ENCODE data around the gene ZNF611.
"Not testable (repeated sequence)": the region's sequence is repeated elsewhere in the genome, so short reads cannot be mapped to it uniquely, and the experiment has no call there.

The ZNF611 gene

GRCh38 chr19:52734893-52735661, at the start of gene ZNF611:
TSS of gene ZNF611 (minus strand) at chr19:52735044. CDS start at chr19:52715894, 19,150 bp downstream.
- H3K27me3 Mint-ChIP-seq, result no peaks in the 10 kb centered on the region
- peaks cover 8% of the 10 kb centered on the region for H3K36me3 Mint-ChIP-seq (ENCODE audit: insufficient read depth)
- ATAC-seq (replicated peaks; ENCODE audit: extremely low read depth, poor library complexity, severe bottlenecking), result peak; percentile 98
- peak; percentile 99 for DNase-seq (ENCODE audit: low spot score in 2 of 2)
- peaks cover 13% of the 10 kb centered on the region for H3K4me1 Mint-ChIP-seq
- no peaks in the 10 kb centered on the region for H3K9me3 Mint-ChIP-seq
- peak within 1 kb of the TSS; percentile 77 for H3K4me3 Mint-ChIP-seq
- peak within 1 kb of the TSS; percentile 71 for H3K27ac Mint-ChIP-seq (ENCODE audit: low read depth)

DNA sequence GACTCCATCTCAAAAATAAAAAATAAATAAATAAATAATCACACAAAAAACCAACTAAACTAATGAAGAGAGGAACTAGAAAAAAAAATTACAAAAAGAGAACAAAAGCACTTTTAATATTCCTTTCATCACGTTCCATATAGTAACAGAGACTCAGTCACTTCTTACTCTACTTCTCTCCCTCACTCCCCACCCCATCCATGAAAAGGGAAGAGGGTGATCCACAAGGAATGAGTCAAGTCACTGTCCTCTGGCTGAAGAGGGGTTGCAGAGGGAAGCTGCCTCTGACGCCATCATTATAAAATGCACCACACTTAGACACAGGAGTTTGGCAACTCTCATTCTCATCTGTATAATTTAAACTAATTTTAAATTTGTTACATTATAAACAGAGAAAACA, 48.0 kb upstream of the ZNF611 start:
- H3K27me3 Mint-ChIP-seq; H3K4me3 Mint-ChIP-seq; H3K9me3 Mint-ChIP-seq; H3K27ac Mint-ChIP-seq (ENCODE audit: low read depth); ATAC-seq (replicated peaks; ENCODE audit: extremely low read depth, poor library complexity, severe bottlenecking); DNase-seq (ENCODE audit: low spot score in 2 of 2): not testable (repeated sequence)
- peaks cover 30% of the 10 kb centered on the region for H3K36me3 Mint-ChIP-seq (ENCODE audit: insufficient read depth)
- peaks cover 67% of the 10 kb centered on the region for H3K4me1 Mint-ChIP-seq

- H3K36me3 Mint-ChIP-seq (ENCODE audit: insufficient read depth), result peaks cover 36% of the 10 kb centered on the region
- H3K9me3 Mint-ChIP-seq, result no peaks in the 10 kb centered on the region
- no peaks in the 10 kb centered on the region for H3K27me3 Mint-ChIP-seq
- peaks cover 41% of the 10 kb centered on the region for H3K4me1 Mint-ChIP-seq
- ATAC-seq (replicated peaks; ENCODE audit: extremely low read depth, poor library complexity, severe bottlenecking) (peak; percentile 73), DNase-seq (ENCODE audit: low spot score in 2 of 2) (no peak)
- H3K4me3 Mint-ChIP-seq, result peak overlapping the region; percentile 74
- peak overlapping the region; percentile 86 for H3K27ac Mint-ChIP-seq (ENCODE audit: low read depth)
Measured at GRCh38 chr19:52778811-52779210, 44.0 kb upstream of the ZNF611 start.

DNA sequence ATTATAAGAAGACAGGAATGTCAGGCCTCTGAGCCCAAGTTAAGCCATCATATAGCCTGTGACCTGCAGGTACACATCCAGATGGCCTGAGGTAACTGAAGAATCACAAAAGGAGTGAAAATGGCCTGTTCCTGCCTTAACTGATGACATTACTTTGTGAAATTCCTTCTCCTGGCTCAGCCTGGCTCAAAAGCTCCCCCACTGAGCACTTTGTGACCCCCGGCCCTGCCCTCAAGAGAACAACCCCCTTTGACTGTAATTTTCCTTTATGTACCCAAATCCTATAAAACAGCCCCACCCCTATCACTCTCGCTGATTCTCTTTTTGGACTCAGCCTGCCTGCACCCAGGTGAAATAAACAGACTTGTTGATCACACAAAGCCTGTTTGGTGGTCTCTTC, 21.6 kb upstream of the ZNF611 start:
- H3K36me3 Mint-ChIP-seq (ENCODE audit: insufficient read depth); H3K9me3 Mint-ChIP-seq; H3K4me1 Mint-ChIP-seq; H3K4me3 Mint-ChIP-seq; DNase-seq (ENCODE audit: low spot score in 2 of 2); H3K27ac Mint-ChIP-seq (ENCODE audit: low read depth); H3K27me3 Mint-ChIP-seq; ATAC-seq (replicated peaks; ENCODE audit: extremely low read depth, poor library complexity, severe bottlenecking): not testable (repeated sequence)

DNA sequence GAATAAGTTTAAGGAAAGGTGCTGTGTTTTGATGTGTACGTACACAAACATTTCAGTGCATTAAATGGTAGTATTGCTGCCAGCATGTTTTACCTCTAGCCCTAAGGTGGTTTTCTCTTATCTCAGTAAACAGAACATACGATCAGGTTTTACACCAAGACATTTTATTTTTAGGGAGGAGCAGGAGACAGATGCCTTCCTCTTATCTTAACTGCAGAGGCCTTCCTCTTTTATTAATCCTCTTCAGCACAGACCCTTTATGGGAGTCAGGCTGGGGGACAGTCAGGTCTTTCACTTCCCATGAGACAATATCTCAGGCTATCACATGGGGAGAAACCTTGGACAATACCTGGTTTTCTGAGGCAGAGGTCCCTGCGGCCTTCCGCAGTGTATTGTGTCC, 14.9 kb upstream of the ZNF611 start:
- Mint-ChIP-seq H3K27me3 (no peaks in the 10 kb centered on the region), H3K36me3 (ENCODE audit: insufficient read depth) (no peaks in the 10 kb centered on the region), H3K9me3 (no peaks in the 10 kb centered on the region), H3K27ac (ENCODE audit: low read depth) (no peak overlapping the region), H3K4me1 (peaks cover 5% of the 10 kb centered on the region), H3K4me3 (no peak overlapping the region)
- DNase-seq (ENCODE audit: low spot score in 2 of 2) (no peak), ATAC-seq (replicated peaks; ENCODE audit: extremely low read depth, poor library complexity, severe bottlenecking) (no peak)

DNA sequence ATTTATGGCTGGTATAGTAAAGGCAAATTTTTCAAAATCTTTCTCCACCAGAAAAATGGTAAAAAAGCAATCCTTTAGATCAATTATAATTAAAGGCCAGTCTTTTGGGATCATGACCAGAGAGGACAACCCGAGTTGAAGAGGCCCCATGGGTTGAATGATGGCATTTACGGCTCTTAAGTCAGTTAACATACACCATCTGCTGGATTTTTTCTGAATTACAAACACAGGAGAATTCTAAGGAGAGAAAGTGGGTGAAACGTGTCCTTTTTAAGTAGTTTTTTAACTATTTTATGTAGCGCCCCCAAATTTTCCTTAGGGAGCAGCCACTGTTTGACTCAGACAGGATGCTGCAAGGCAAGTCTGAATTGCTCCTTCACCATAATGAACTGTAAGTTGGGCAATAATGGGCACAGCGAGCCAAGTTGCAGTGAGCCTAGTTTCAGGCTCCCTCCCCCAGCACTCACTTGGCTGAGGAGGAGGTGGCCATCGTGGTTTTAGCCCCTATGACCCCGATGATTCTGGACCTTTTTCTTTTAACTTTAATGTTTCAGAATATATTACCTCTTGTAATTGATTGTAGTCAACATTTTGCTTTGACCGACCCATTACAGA, 13.6 kb upstream of the ZNF611 start:
- ATAC-seq (replicated peaks; ENCODE audit: extremely low read depth, poor library complexity, severe bottlenecking) (no peak), DNase-seq (ENCODE audit: low spot score in 2 of 2) (no peak)
- Mint-ChIP-seq H3K27ac (ENCODE audit: low read depth) (no peak overlapping the region), H3K9me3 (no peaks in the 10 kb centered on the region), H3K36me3 (ENCODE audit: insufficient read depth) (no peaks in the 10 kb centered on the region), H3K4me1 (peaks cover 5% of the 10 kb centered on the region), H3K4me3 (no peak overlapping the region), H3K27me3 (no peaks in the 10 kb centered on the region)

GRCh38 chr19:52745919-52746318, 11.1 kb upstream of the ZNF611 start:
- H3K36me3 Mint-ChIP-seq (ENCODE audit: insufficient read depth); DNase-seq (ENCODE audit: low spot score in 2 of 2); H3K9me3 Mint-ChIP-seq; H3K27me3 Mint-ChIP-seq; H3K4me3 Mint-ChIP-seq: not testable (repeated sequence)
- ATAC-seq (replicated peaks; ENCODE audit: extremely low read depth, poor library complexity, severe bottlenecking), result peak; percentile 40
- Mint-ChIP-seq H3K27ac (ENCODE audit: low read depth) (peak overlapping the region; percentile 23), H3K4me1 (peaks cover 22% of the 10 kb centered on the region)

DNA sequence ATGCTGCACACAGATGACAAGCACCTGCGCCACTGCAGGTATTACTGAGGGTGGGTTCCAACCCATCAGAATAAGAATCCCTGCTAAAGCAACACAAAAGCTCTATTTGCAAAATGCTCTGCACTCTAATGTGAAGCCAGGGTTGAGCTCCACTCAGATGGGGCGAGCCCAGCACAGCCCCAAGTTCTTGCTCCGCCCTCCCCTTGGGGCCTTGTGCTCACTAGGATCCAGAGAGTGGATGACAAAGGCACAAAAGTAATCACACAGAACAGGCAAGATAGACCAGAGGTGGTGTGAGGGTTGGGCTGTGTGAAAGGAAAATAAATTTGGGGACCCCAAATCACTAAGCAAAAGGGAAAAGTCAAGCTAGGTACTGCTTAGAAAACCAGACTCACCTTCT, 8.2 kb upstream of the ZNF611 start:
- Mint-ChIP-seq H3K36me3 (ENCODE audit: insufficient read depth) (no peaks in the 10 kb centered on the region), H3K9me3 (no peaks in the 10 kb centered on the region), H3K4me3 (no peak overlapping the region), H3K27me3 (no peaks in the 10 kb centered on the region), H3K27ac (ENCODE audit: low read depth) (no peak overlapping the region), H3K4me1 (peaks cover 22% of the 10 kb centered on the region)
- ATAC-seq (replicated peaks; ENCODE audit: extremely low read depth, poor library complexity, severe bottlenecking) (no peak), DNase-seq (ENCODE audit: low spot score in 2 of 2) (no peak)

GRCh38 chr19:52742516-52742915, 7.7 kb upstream of the ZNF611 start:
- H3K4me3 Mint-ChIP-seq, result no peak overlapping the region
- DNase-seq (ENCODE audit: low spot score in 2 of 2), result no peak
- no peaks in the 10 kb centered on the region for H3K36me3 Mint-ChIP-seq (ENCODE audit: insufficient read depth)
- peak overlapping the region; percentile 15 for H3K27ac Mint-ChIP-seq (ENCODE audit: low read depth)
- H3K9me3 Mint-ChIP-seq, result no peaks in the 10 kb centered on the region
- H3K4me1 Mint-ChIP-seq, result peaks cover 22% of the 10 kb centered on the region
- no peak for ATAC-seq (replicated peaks; ENCODE audit: extremely low read depth, poor library complexity, severe bottlenecking)
- no peaks in the 10 kb centered on the region for H3K27me3 Mint-ChIP-seq

- ATAC-seq (replicated peaks; ENCODE audit: extremely low read depth, poor library complexity, severe bottlenecking) (no peak), DNase-seq (ENCODE audit: low spot score in 2 of 2) (no peak)
- peak overlapping the region; percentile 15 for H3K27ac Mint-ChIP-seq (ENCODE audit: low read depth)
- no peaks in the 10 kb centered on the region for H3K36me3 Mint-ChIP-seq (ENCODE audit: insufficient read depth)
- no peak overlapping the region for H3K4me3 Mint-ChIP-seq
- H3K9me3 Mint-ChIP-seq, result no peaks in the 10 kb centered on the region
- H3K4me1 Mint-ChIP-seq, result peaks cover 22% of the 10 kb centered on the region
- H3K27me3 Mint-ChIP-seq, result no peaks in the 10 kb centered on the region
Measured at GRCh38 chr19:52741951-52742485, 7.2 kb upstream of the ZNF611 start.

- H3K4me1 Mint-ChIP-seq, result peaks cover 19% of the 10 kb centered on the region
- DNase-seq (ENCODE audit: low spot score in 2 of 2); H3K27ac Mint-ChIP-seq (ENCODE audit: low read depth); H3K4me3 Mint-ChIP-seq; H3K27me3 Mint-ChIP-seq; ATAC-seq (replicated peaks; ENCODE audit: extremely low read depth, poor library complexity, severe bottlenecking); H3K36me3 Mint-ChIP-seq (ENCODE audit: insufficient read depth); H3K9me3 Mint-ChIP-seq: not testable (repeated sequence)
Measured at GRCh38 chr19:52741371-52741770, 6.5 kb upstream of the ZNF611 start.

DNA sequence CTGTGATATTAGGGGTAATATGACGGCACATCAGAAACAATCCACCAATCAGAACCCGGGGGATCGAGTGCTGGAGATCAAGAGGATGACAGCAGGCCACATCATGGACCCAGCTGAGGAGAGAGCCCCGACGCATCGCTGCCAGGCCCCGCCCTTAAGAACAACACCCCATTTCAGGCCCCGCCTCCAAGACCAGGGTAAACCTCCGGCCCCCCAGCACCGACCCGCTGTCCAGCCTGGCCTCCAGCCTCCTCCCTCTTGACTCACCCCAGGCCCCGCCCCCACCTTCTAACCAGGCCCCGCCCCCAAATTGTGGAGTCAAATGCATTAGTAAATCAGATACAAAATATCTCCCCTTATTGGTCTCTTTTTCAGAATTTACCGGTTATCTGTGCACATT, 4.7 kb upstream of the ZNF611 start:
- ATAC-seq (replicated peaks; ENCODE audit: extremely low read depth, poor library complexity, severe bottlenecking) (no peak), DNase-seq (ENCODE audit: low spot score in 2 of 2) (no peak)
- no peak overlapping the region for H3K4me3 Mint-ChIP-seq
- no peaks in the 10 kb centered on the region for H3K27me3 Mint-ChIP-seq
- H3K36me3 Mint-ChIP-seq (ENCODE audit: insufficient read depth), result peaks cover 5% of the 10 kb centered on the region
- no peak overlapping the region for H3K27ac Mint-ChIP-seq (ENCODE audit: low read depth)
- H3K4me1 Mint-ChIP-seq, result peaks cover 17% of the 10 kb centered on the region
- no peaks in the 10 kb centered on the region for H3K9me3 Mint-ChIP-seq

DNA sequence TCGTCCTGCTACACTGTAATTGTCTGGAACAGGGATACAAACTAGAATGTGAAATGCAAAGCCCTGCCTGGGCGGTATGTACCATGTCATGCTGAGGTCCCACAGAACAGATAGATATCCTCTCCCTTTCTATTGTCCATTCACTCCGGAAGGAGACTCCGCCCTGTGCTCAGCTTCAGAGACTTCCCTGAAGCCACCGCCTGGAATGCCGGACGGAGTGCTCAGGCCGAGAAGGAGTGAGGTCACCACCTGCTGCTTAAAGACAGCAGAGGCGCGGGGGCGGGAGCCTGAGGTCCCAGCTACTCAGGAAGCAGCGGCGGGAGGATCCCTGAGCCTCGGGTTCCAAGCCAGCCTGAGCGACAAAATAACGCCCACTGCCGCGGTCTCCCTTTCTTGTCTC, 890 bp upstream of the ZNF611 start:
- no peaks in the 10 kb centered on the region for H3K9me3 Mint-ChIP-seq
- DNase-seq (ENCODE audit: low spot score in 2 of 2) (no peak), ATAC-seq (replicated peaks; ENCODE audit: extremely low read depth, poor library complexity, severe bottlenecking) (no peak)
- H3K27me3 Mint-ChIP-seq, result no peaks in the 10 kb centered on the region
- peaks cover 13% of the 10 kb centered on the region for H3K4me1 Mint-ChIP-seq
- peaks cover 6% of the 10 kb centered on the region for H3K36me3 Mint-ChIP-seq (ENCODE audit: insufficient read depth)
- peak overlapping the region; percentile 77 for H3K4me3 Mint-ChIP-seq
- no peak overlapping the region for H3K27ac Mint-ChIP-seq (ENCODE audit: low read depth)

All from central memory CD8-positive, alpha-beta T cell (primary cell).